Immature natural killer cell (primary cell): ENCODE measurements around the gene PDE6B. TPM values are rescaled to one million over a fixed set of nuclear protein-coding genes. Genes with fewer than 3 reads are reported as not detected.
"Not testable (repeated sequence)": the region's sequence is repeated elsewhere in the genome, so short reads cannot be mapped to it uniquely, and the experiment has no call there.

Source experiments
- DNase-seq, 3 donors: peaks; one replicate each; pipeline ENCODE4 v3.0.0; 2022; ENCODE audit warnings: mixed read lengths in 1 of 3
- H3K27ac Mint-ChIP-seq, 6 donors: one replicate each; pipeline ENCODE4 v1.8.0; 2020; ENCODE audit warnings: mixed read lengths in 6 of 6, mild to moderate bottlenecking in 5 of 6, inconsistent platforms in 4 of 6, moderate library complexity in 3 of 6
- H3K27me3 Mint-ChIP-seq, 3 donors: one replicate each; pipeline ENCODE4 v1.8.0; 2020 to 2021; ENCODE audit warnings: low read depth in 3 of 3, mild to moderate bottlenecking in 3 of 3, mixed read lengths in 3 of 3, moderate library complexity in 3 of 3, inconsistent platforms in 1 of 3
- H3K36me3 Mint-ChIP-seq, 3 donors: one replicate each; pipeline ENCODE4 v1.8.0; 2020; ENCODE audit warnings: mixed read lengths in 3 of 3, inconsistent platforms in 2 of 3, mild to moderate bottlenecking in 2 of 3
- H3K4me1 Mint-ChIP-seq, 2 donors: one replicate each; pipeline ENCODE4 v1.8.0; 2020; ENCODE audit warnings: inconsistent platforms in 2 of 2, mild to moderate bottlenecking in 2 of 2, mixed read lengths in 2 of 2, moderate library complexity in 1 of 2
- H3K4me3 Mint-ChIP-seq, 5 donors: one replicate each; pipeline ENCODE4 v1.8.0; 2020; ENCODE audit warnings: mild to moderate bottlenecking in 5 of 5, mixed read lengths in 5 of 5, inconsistent platforms in 3 of 5, moderate library complexity in 3 of 5
- H3K9me3 Mint-ChIP-seq, 6 donors: one replicate each; pipeline ENCODE4 v1.8.0; 2020; ENCODE audit warnings: mild to moderate bottlenecking in 6 of 6, mixed read lengths in 6 of 6, inconsistent platforms in 4 of 6, moderate library complexity in 3 of 6
- polyA plus RNA-seq, 3 donors: library from polyadenylated mRNA; unstranded; fragments of 300-500 nt; fragmentation: Illumina TruSeq; gene quantifications; one replicate each; pipeline ENCODE4 v1.2.3, GENCODE V29; 2021

PDE6B gene
- polyA plus RNA-seq, 3 donors from 2014 or later = 18.9 to 35.8 (median 28.6) TPM

DNA sequence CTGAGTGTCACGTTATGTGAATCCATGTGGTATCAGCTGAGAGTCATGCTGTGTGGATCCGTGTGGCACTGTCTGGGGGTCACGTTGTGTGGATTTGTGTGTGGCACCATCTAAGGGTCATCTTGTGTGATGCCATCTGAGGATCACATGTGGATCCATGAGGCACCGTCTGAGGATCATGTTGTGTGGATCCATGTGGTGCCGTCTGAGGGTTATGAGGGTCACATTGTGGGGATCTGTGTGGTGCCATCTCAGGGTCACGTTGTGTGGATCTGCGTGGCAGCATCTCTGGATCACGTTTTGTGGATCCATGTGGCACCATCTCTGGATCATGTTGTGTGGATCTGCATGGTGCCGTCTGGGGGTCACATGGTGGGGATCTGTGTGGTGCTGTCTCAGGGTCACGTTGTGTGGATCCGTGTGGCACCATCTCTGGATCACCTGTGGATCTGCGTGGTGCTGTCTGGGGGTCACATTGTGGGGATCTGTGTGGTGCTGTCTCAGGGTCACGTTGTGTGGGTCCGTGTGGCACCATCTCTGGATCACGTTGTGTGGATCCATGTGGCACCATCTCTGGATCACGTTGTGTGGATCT, 6.9 kb downstream of the PDE6B start:
- DNase-seq = no peak
- H3K9me3 Mint-ChIP-seq = peaks cover 0 to 3% (median 0%) of the 10 kb centered on the region in 6 donors
- no peaks in the 10 kb centered on the region for H3K4me1 Mint-ChIP-seq
- H3K4me3 Mint-ChIP-seq = no peak overlapping the region
- no peak overlapping the region for H3K27ac Mint-ChIP-seq
- no peaks in the 10 kb centered on the region for H3K36me3 Mint-ChIP-seq
- peaks cover 0 to 3% (median 0%) of the 10 kb centered on the region in 3 donors for H3K27me3 Mint-ChIP-seq

DNA sequence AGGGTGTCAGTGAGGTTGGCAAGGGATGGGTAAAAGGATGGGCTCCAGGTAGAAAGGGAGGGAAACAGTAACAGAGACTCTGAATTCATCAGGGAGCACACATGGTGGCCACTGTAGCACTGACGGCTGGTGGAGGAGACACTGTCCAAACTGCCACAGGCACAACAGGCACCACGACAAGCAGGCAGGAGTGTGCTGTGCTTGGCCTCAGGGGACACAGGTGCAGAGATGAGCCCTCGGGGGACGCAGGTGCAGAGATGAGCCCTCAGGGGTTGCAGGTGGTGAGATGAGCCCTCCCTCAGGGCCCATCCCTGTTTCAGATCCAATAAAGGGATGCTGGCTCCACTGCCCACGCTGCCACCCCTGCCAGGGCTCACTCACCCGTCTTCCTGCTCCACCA, 7.6 kb downstream of the PDE6B start:
- DNase-seq = no peak
- no peak overlapping the region for H3K4me3 Mint-ChIP-seq
- peaks cover 0 to 3% (median 2%) of the 10 kb centered on the region in 3 donors for H3K27me3 Mint-ChIP-seq
- H3K36me3 Mint-ChIP-seq = no peaks in the 10 kb centered on the region
- no peak overlapping the region for H3K27ac Mint-ChIP-seq
- no peaks in the 10 kb centered on the region for H3K4me1 Mint-ChIP-seq
- H3K9me3 Mint-ChIP-seq = peaks cover 0 to 3% (median 0%) of the 10 kb centered on the region in 6 donors

DNA sequence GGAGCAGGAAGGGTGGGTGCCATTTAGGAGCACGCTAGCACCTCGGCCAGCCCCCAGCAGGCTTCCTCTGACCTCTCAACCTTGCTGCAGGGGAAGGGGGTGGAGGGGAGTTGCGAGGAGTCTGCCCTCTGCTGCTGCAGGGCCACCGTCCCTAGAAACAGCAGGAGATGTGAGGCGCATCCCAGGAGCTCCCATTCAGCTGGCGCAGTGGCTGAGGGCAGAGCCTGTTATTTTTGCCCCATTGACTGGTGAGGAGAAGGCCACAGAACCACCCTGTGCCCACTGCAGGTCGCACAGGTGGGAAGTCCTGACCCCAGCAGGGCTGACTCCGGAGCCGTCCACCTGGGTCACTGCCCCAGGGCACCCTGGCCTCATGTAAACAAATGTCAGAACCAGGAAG, 8.0 kb downstream of the PDE6B start:
- H3K36me3 Mint-ChIP-seq = no peaks in the 10 kb centered on the region

DNA sequence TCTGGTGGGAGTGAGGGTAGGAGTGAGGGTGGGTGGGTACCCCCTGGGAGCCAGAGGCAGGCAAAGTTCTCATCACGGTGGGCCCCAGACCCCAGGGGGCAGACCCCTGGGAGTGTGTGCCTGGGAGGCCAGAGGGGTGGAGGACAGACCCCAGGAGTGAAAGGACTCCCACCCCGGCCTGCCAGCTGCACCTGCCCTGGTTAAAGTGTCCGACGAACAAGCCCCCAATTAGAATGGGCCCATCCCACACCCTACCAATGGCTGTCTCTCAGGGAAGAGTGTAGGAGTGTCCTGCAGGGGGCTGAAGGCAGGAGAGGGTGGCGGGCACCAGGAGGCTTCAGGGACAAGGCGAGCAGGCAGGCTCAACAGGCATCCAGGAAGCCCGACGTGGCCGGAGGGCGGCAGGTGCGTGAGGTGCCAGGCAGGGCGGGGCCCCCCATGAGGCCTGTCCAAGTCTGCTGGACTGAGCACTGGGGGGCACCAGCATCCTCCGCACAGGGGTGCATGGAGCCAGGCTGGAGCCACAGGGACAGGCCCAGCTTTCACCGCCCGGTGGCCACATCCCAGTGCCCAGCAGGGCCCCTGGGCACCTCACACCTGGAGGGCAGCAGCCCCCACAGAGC, 8.7 kb downstream of the PDE6B start:
- Mint-ChIP-seq H3K9me3 (peaks cover 0 to 3% (median 0%) of the 10 kb centered on the region in 6 donors), H3K4me1 (no peaks in the 10 kb centered on the region), H3K4me3 (no peak overlapping the region), H3K27ac (no peak overlapping the region), H3K27me3 (peaks cover 0 to 3% (median 2%) of the 10 kb centered on the region in 3 donors), H3K36me3 (no peaks in the 10 kb centered on the region)
- no peak for DNase-seq

More for the DNA sequence above, 8.0 kb downstream of the PDE6B start:
- Mint-ChIP-seq H3K27ac (no peak overlapping the region), H3K4me1 (no peaks in the 10 kb centered on the region), H3K4me3 (no peak overlapping the region), H3K27me3 (peaks cover 0 to 3% (median 2%) of the 10 kb centered on the region in 3 donors), H3K9me3 (peaks cover 0 to 3% (median 0%) of the 10 kb centered on the region in 6 donors)
- no peak for DNase-seq

DNA sequence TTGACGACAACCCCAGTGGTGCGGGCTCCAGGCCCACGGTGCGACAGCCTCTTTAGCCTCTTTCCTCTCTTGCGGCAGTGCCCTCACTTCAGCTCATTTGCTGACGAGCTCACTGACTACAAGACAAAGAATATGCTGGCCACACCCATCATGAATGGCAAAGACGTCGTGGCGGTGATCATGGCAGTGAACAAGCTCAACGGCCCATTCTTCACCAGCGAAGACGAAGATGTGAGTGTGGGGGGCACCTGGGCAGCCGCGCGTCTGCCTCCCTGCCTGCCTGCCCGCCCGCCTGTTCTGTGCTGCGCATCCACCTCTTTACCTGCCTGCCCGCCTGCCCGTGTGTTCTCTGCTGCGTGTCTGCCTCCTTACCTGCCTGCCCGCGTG, 9.2 kb downstream of the PDE6B start:
- H3K4me3 Mint-ChIP-seq = no peak overlapping the region
- peaks cover 0 to 3% (median 2%) of the 10 kb centered on the region in 3 donors for H3K27me3 Mint-ChIP-seq
- peaks cover 0 to 3% (median 0%) of the 10 kb centered on the region in 6 donors for H3K9me3 Mint-ChIP-seq
- no peak for DNase-seq
- no peaks in the 10 kb centered on the region for H3K4me1 Mint-ChIP-seq
- H3K36me3 Mint-ChIP-seq = no peaks in the 10 kb centered on the region
- H3K27ac Mint-ChIP-seq = no peak overlapping the region

- not testable (repeated sequence) for H3K27me3 Mint-ChIP-seq, H3K4me3 Mint-ChIP-seq, H3K9me3 Mint-ChIP-seq
Measured at GRCh38 chr4:635066-635835, 9.9 kb downstream of the PDE6B start.

DNA sequence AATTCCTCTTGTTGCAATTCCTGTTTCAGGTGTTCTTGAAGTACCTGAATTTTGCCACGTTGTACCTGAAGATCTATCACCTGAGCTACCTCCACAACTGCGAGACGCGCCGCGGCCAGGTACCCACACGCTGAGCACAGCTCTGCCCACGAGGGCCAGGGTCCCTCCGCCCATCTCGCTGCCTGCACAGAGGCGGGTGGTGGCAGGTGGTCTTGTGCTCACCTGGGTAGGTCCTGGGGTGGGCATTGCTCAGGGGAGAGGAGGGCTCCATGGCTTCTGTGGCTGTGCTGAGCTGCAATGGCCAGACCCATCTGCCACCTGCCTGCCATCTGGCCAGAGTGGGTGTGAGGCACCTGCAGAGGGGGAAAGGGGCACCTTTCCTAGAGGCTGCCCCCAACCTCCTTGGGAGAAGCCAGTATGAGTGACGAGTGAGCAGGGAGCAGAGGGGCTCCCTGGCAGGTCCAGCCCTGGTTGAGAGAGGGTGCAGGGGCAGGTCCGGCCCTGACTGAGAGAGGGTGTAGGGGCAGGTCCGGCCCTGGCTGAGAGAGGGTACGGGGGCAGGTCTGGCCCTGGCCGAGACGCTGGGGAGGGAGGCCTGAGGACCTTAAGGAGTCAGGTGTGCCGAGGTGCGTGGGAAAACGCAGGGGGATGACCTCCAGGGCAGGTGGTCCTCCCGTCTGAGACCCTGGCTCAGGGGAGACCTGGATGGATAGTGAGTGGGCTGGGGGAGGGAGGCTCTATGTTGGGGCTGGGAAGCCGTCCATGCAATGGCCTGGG, 10.7 kb downstream of the PDE6B start:
- Mint-ChIP-seq H3K4me1 (no peaks in the 10 kb centered on the region), H3K9me3 (peaks cover 0 to 3% (median under 1%) of the 10 kb centered on the region in 6 donors), H3K4me3 (no peak overlapping the region), H3K27me3 (peaks cover 0 to 4% (median 3%) of the 10 kb centered on the region in 3 donors), H3K36me3 (no peaks in the 10 kb centered on the region), H3K27ac (no peak overlapping the region)
- no peak for DNase-seq

More at GRCh38 chr4:635066-635835, 9.9 kb downstream of the PDE6B start:
- H3K27ac Mint-ChIP-seq, DNase-seq, H3K36me3 Mint-ChIP-seq, H3K4me1 Mint-ChIP-seq: not testable (repeated sequence)

GRCh38 chr4:636628-637159, 11.3 kb downstream of the PDE6B start:
- peaks cover 0 to 6% (median 0%) of the 10 kb centered on the region in 3 donors for H3K27me3 Mint-ChIP-seq
- no peak overlapping the region for H3K27ac Mint-ChIP-seq
- no peak for DNase-seq
- H3K36me3 Mint-ChIP-seq = no peaks in the 10 kb centered on the region
- H3K4me1 Mint-ChIP-seq = no peaks in the 10 kb centered on the region
- H3K9me3 Mint-ChIP-seq = peaks cover 0 to 4% (median 0%) of the 10 kb centered on the region in 6 donors
- H3K4me3 Mint-ChIP-seq = no peak overlapping the region

DNA sequence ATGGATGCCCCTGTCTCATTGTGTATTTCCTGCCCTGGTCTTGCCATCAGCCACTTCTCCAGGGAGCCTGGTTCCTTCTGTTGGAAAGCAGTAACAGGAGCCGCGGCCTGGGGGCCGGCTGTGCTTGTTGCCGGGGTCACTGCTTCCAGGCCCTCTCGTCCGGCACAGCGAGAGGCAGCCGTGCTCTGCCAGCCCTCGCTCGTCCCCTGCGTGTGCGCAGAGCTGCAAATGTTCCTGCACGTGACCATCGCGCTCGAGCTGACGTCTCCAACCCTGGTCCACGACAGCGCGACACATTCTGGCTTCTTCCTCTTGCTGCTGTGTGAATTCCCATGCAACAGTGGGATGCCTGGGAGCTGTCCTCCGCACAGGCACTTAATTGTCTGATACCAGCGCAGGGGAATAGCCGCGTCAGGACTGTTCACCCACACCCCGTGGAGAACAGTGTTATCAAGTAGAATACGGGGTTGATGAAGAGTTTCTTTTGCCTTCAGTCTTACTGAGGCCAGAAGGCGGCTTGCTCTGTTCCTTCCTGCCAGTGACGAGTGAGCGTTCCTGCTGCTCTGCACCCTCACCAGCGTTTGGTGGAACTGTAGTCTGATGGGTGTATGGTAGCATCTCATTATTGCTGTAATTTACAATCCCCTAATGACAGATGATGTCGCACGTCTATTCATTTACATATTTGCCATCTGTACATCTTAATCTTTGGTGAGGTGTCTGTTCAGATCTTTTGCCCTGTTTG, 12.3 kb downstream of the PDE6B start:
- no peak for DNase-seq
- H3K36me3 Mint-ChIP-seq = no peaks in the 10 kb centered on the region
- H3K27ac Mint-ChIP-seq = no peak overlapping the region
- peaks cover 0 to 4% (median 0%) of the 10 kb centered on the region in 6 donors for H3K9me3 Mint-ChIP-seq
- H3K4me3 Mint-ChIP-seq = no peak overlapping the region
- H3K4me1 Mint-ChIP-seq = no peaks in the 10 kb centered on the region
- peaks cover 0 to 6% (median 0%) of the 10 kb centered on the region in 3 donors for H3K27me3 Mint-ChIP-seq

GRCh38 chr4:642366-642765, 17.0 kb downstream of the PDE6B start:
- peaks cover 5 to 16% (median 7%) of the 10 kb centered on the region in 3 donors for H3K27me3 Mint-ChIP-seq
- not testable (repeated sequence) for H3K9me3 Mint-ChIP-seq, H3K4me3 Mint-ChIP-seq, H3K27ac Mint-ChIP-seq, DNase-seq, H3K4me1 Mint-ChIP-seq, H3K36me3 Mint-ChIP-seq

GRCh38 chr4:646460-646859, 21.1 kb downstream of the PDE6B start:
- Mint-ChIP-seq H3K27ac (no peak overlapping the region), H3K36me3 (no peaks in the 10 kb centered on the region), H3K27me3 (peaks cover 5 to 11% (median 7%) of the 10 kb centered on the region in 3 donors), H3K4me1 (no peaks in the 10 kb centered on the region), H3K9me3 (peaks cover 0 to 3% (median 0%) of the 10 kb centered on the region in 6 donors), H3K4me3 (peak overlapping the region in 3 of 5 donors; percentile 26 to 42 (median 34))
- no peak for DNase-seq

- DNase-seq = no peak
- Mint-ChIP-seq H3K4me3 (no peak overlapping the region), H3K27ac (no peak overlapping the region), H3K27me3 (peaks cover 5 to 11% (median 7%) of the 10 kb centered on the region in 3 donors), H3K9me3 (peaks cover 0 to 3% (median 0%) of the 10 kb centered on the region in 6 donors), H3K36me3 (no peaks in the 10 kb centered on the region), H3K4me1 (no peaks in the 10 kb centered on the region)
Measured at GRCh38 chr4:647481-647880, 22.1 kb downstream of the PDE6B start.
